M059J (cell line): ENCODE measurements around the gene SLC4A7. TPM values are rescaled to one million over a fixed set of nuclear protein-coding genes. Genes with fewer than 3 reads are reported as not detected.
A peak's percentile ranks its signal among the peaks of the same experiment; 100 is the strongest.
"Not testable (repeated sequence)": the region's sequence is repeated elsewhere in the genome, so short reads cannot be mapped to it uniquely, and the experiment has no call there.

Experiments
- DNase-seq: peaks from one replicate; pipeline ENCODE4 v3.0.0-alpha.2; 2012; ENCODE audit warnings: low read depth
- total RNA-seq: library from RNA; depleted of rRNA; stranded (reverse); fragments of >200 nt; shearing (Covaris generic); gene quantifications from 2 replicates; pipeline ENCODE4 v1.2.3, GENCODE V29; 2014

SLC4A7 gene
- total RNA-seq, 1 experiment from 2014 or later: 50.1 TPM

- no peak for DNase-seq
Observed at GRCh38 chr3:27487383-27487782, 3.2 kb upstream of the SLC4A7 start.

- DNase-seq: no peak
Observed at GRCh38 chr3:27486336-27486735, 2.2 kb upstream of the SLC4A7 start.

GRCh38 chr3:27485866-27486265, 1.7 kb upstream of the SLC4A7 start:
- peak; percentile 45 for DNase-seq

GRCh38 chr3:27483117-27484014, 818 bp downstream of the SLC4A7 start:
- DNase-seq: peak; percentile 77

GRCh38 chr3:27479806-27480543, 4.2 kb downstream of the SLC4A7 start:
- DNase-seq: no peak

- DNase-seq: no peak
Observed at GRCh38 chr3:27471923-27472550, 12.1 kb downstream of the SLC4A7 start.

- no peak for DNase-seq
Observed at GRCh38 chr3:27468283-27468886, 15.8 kb downstream of the SLC4A7 start.

- peak; percentile 27 for DNase-seq
Observed at GRCh38 chr3:27467545-27467944, 16.6 kb downstream of the SLC4A7 start.

GRCh38 chr3:27464646-27465045, 19.5 kb downstream of the SLC4A7 start:
- DNase-seq: no peak

GRCh38 chr3:27462228-27462627, 22.0 kb downstream of the SLC4A7 start:
- DNase-seq: no peak

GRCh38 chr3:27458929-27459328, 25.3 kb downstream of the SLC4A7 start:
- DNase-seq: no peak

- DNase-seq: no peak
Observed at GRCh38 chr3:27456554-27456953, 27.6 kb downstream of the SLC4A7 start.

GRCh38 chr3:27454914-27455313, 29.3 kb downstream of the SLC4A7 start:
- no peak for DNase-seq

- no peak for DNase-seq
Observed at GRCh38 chr3:27454461-27454860, 29.7 kb downstream of the SLC4A7 start.

- DNase-seq: no peak
Observed at GRCh38 chr3:27452368-27453090, 31.7 kb downstream of the SLC4A7 start.

- DNase-seq: no peak
Observed at GRCh38 chr3:27451842-27452241, 32.3 kb downstream of the SLC4A7 start.

GRCh38 chr3:27451251-27451650, 32.9 kb downstream of the SLC4A7 start:
- DNase-seq: no peak

GRCh38 chr3:27449530-27450150, 34.5 kb downstream of the SLC4A7 start:
- no peak for DNase-seq

- not testable (repeated sequence) for DNase-seq
Observed at GRCh38 chr3:27442995-27443394, 41.2 kb downstream of the SLC4A7 start.

- not testable (repeated sequence) for DNase-seq
Observed at GRCh38 chr3:27438352-27438751, 45.8 kb downstream of the SLC4A7 start.

GRCh38 chr3:27431116-27431515, 53.1 kb downstream of the SLC4A7 start:
- peak; percentile 95 for DNase-seq
